H1 (cell line): ENCODE measurements around the gene ITLN1.

Experiments used
- ATF2 ChIP-seq: IDR thresholded peaks from 2 replicates; pipeline ENCODE4 v1.6.1; 2012; ENCODE audit warnings: low read length, inconsistent platforms
- ATF3 ChIP-seq: IDR thresholded peaks from 2 replicates; pipeline ENCODE4 v1.6.1; 2011; ENCODE audit warnings: low read depth, mild to moderate bottlenecking, low read length; ENCODE audit not compliant: insufficient read depth
- CTCF ChIP-seq, 3 experiments: IDR thresholded peaks; 1 replicate in 2 of 3; 2 replicates in 1 of 3; pipeline versions ENCODE4 v1.5.1 to v1.6.1; 2011; ENCODE audit warnings: low read length in 3 of 3, mild to moderate bottlenecking in 3 of 3, inconsistent platforms in 2 of 3, low read depth in 1 of 3, moderate library complexity in 1 of 3; ENCODE audit not compliant: insufficient read depth in 1 of 3; ENCODE audit errors: control extremely low read depth in 1 of 3
- EZH2 ChIP-seq: fragments of 200-600 bp; sonication (generic); IDR thresholded peaks from 2 replicates; pipeline ENCODE4 v1.7.1; 2012; ENCODE audit warnings: low read depth, mild to moderate bottlenecking, moderate library complexity, low read length, inconsistent platforms; ENCODE audit not compliant: severe bottlenecking
- GABPA ChIP-seq: IDR thresholded peaks from 2 replicates; pipeline ENCODE4 v1.6.1; 2011; ENCODE audit warnings: mild to moderate bottlenecking, low read length, moderate library complexity, borderline replicate concordance; ENCODE audit not compliant: insufficient read depth
- POLR2A ChIP-seq, 2 experiments: IDR thresholded peaks; 1 replicate in 1 of 2; 2 replicates in 1 of 2; pipeline ENCODE4 v1.6.1; 2011; ENCODE audit warnings: low read depth in 2 of 2, low read length in 2 of 2, mild to moderate bottlenecking in 2 of 2; ENCODE audit errors: control extremely low read depth in 1 of 2
- POLR2AphosphoS5 ChIP-seq: IDR thresholded peaks from 2 replicates; pipeline ENCODE4 v1.6.1; 2011; ENCODE audit warnings: low read depth, low read length
- SP1 ChIP-seq: IDR thresholded peaks from 2 replicates; pipeline ENCODE4 v1.6.1; 2011; ENCODE audit warnings: low read depth, low read length
- TAF7 ChIP-seq: optimal IDR thresholded peaks from 2 replicates; pipeline ENCODE3; 2011; ENCODE audit warnings: low read depth, mild to moderate bottlenecking, inconsistent platforms, low read length, moderate library complexity, borderline replicate concordance
- TCF12 ChIP-seq: IDR thresholded peaks from 2 replicates; pipeline ENCODE4 v1.6.1; 2011; ENCODE audit warnings: low read depth, mild to moderate bottlenecking, low read length
- YY1 ChIP-seq: IDR thresholded peaks from 2 replicates; pipeline ENCODE4 v1.6.1; 2011; ENCODE audit warnings: low read depth, mild to moderate bottlenecking, low read length
- ZNF274 ChIP-seq: IDR thresholded peaks from 2 replicates; pipeline ENCODE4 v1.7.0; 2012; ENCODE audit warnings: low read length, borderline replicate concordance; ENCODE audit errors: extremely low read depth

GRCh38 chr1:160924791-160925651 is 40.0 kb upstream of the ITLN1 start:
- TF ChIP-seq TCF12, result no peak
- TF ChIP-seq CTCF (IDR thresholded peaks at IDR 0.05; ENCODE audit: control extremely low read depth in 1 of 3, insufficient read depth in 1 of 3, low read depth in 1 of 3, low read length in 3 of 3), result no peak
- no peak for TF ChIP-seq POLR2AphosphoS5
- no peak for TF ChIP-seq ATF3
- no peak for TF ChIP-seq ATF2
- TF ChIP-seq POLR2A (IDR thresholded peaks at IDR 0.05; ENCODE audit: control extremely low read depth in 1 of 2, low read depth in 2 of 2, low read length in 2 of 2), result no peak
- no peak for TF ChIP-seq ZNF274
- TF ChIP-seq YY1, result no peak
- TF ChIP-seq TAF7, result no peak
- no peak for TF ChIP-seq GABPA
- TF ChIP-seq EZH2, result no peak
- no peak for TF ChIP-seq SP1
